ENCODE results near the gene AVEN. TPM values are rescaled to one million over a fixed set of nuclear protein-coding genes. Genes with fewer than 3 reads are reported as not detected.

Gene AVEN
- total and polyA plus RNA-seq, 2 of the 13 experiments (the other 11 are each of a cell fraction or from before 2014, with no cell fraction given) = 4.4 to 17.5 TPM

DNA sequence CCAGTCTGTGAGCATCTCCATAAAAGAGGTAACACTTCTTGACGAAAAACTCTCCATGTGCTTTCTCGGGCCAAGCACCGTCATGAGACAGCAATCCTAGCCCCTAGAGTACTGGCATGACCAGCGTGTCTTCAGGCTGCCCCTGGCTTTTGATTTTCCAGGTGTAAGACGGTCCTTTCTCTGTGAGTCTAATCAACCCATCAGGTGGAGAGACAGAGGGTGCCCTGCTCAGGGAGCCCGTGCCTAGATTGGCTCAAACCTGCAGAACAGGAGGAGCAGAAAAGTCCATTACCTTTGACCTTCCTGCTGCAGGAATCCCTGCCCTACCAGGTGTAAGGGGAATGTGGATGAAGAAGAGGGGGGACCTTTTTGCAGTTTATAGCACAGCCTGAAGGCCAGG, 180.2 kb downstream of the AVEN start:
- H3K4me1 ChIP-seq (ENCODE audit: insufficient read depth, low read length) = no peaks in the 10 kb centered on the region
- CTCF ChIA-PET (ENCODE audit: low intra/inter-chr PET ratio, low total read pairs) = no interaction called here
- no peaks in the 10 kb centered on the region for H3K27me3 ChIP-seq (ENCODE audit: control insufficient read depth in 1 of 2, insufficient read depth in 2 of 2, low read length in 2 of 2)
- no TSS peak for BruUV-seq (replicated peaks)
- POLR2A ChIA-PET = no interaction called here
- no peak overlapping the region for H3K27ac ChIP-seq (ENCODE audit: extremely low read length, insufficient read depth, low read length)
- intact Hi-C loops (cut with micrococcal nuclease; ENCODE audit: unreplicated experiment) = no loop called here
- no peak overlapping the region for H3K9ac ChIP-seq (ENCODE audit: insufficient read depth, low read depth, low read length)
- no peaks in the 10 kb centered on the region for H4K20me1 ChIP-seq (ENCODE audit: insufficient read depth, low read length)
- ATAC-seq = no peak
- H3K4me3 ChIP-seq (replicated peaks in 1 of 3; ENCODE audit: insufficient read depth in 1 of 3, low read depth in 2 of 3, low read length in 3 of 3) = no peak overlapping the region
- no peaks in the 10 kb centered on the region for H3K9me3 ChIP-seq (ENCODE audit: low read length)
- H3K4me2 ChIP-seq (ENCODE audit: low read depth, low read length) = no peak overlapping the region
- no peak for DNase-seq (ENCODE audit: low spot score)
- H3K79me2 ChIP-seq (ENCODE audit: insufficient read depth, low read length) = no peaks in the 10 kb centered on the region
- in situ Hi-C loops (cut with HindIII; ENCODE audit: extremely low pct_ligation_motif_present, low pct_unique_long_range_greater_than_20kb) = no loop called here
- H2AFZ ChIP-seq (ENCODE audit: low read length) = no peak overlapping the region
- 88% methylated on average over 6 of the region's 6 CpGs for WGBS (ENCODE audit: low lambda C conversion rate)
- no peaks in the 10 kb centered on the region for H3K36me3 ChIP-seq (replicated peaks in 1 of 2; ENCODE audit: control insufficient read depth in 1 of 2, insufficient read depth in 2 of 2, low read length in 2 of 2)
- FAIRE-seq = no peak
- TF ChIP-seq, protein P1, sequence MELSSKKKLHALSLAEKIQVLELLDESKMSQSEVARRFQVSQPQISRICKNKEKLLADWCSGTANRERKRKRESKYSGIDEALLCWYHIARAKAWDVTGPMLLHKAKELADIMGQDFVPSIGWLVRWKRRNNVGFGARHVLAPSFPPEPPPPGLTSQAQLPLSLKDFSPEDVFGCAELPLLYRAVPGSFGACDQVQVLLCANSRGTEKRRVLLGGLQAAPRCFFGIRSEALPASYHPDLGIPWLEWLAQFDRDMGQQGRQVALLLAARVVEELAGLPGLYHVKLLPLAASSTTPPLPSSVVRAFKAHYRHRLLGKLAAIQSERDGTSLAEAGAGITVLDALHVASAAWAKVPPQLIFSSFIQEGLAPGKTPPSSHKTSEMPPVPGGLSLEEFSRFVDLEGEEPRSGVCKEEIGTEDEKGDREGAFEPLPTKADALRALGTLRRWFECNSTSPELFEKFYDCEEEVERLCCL (CRISPR knock-in tag; IDR thresholded peaks at IDR 0.05; ENCODE audit: borderline replicate concordance) = no peak
- TF ChIP-seq, protein P2, sequence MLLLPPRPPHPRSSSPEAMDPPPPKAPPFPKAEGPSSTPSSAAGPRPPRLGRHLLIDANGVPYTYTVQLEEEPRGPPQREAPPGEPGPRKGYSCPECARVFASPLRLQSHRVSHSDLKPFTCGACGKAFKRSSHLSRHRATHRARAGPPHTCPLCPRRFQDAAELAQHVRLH (CRISPR knock-in tag; IDR thresholded peaks at IDR 0.05; ENCODE audit: borderline replicate concordance, low read depth) = no peak
- TF ChIP-seq, protein P3, sequence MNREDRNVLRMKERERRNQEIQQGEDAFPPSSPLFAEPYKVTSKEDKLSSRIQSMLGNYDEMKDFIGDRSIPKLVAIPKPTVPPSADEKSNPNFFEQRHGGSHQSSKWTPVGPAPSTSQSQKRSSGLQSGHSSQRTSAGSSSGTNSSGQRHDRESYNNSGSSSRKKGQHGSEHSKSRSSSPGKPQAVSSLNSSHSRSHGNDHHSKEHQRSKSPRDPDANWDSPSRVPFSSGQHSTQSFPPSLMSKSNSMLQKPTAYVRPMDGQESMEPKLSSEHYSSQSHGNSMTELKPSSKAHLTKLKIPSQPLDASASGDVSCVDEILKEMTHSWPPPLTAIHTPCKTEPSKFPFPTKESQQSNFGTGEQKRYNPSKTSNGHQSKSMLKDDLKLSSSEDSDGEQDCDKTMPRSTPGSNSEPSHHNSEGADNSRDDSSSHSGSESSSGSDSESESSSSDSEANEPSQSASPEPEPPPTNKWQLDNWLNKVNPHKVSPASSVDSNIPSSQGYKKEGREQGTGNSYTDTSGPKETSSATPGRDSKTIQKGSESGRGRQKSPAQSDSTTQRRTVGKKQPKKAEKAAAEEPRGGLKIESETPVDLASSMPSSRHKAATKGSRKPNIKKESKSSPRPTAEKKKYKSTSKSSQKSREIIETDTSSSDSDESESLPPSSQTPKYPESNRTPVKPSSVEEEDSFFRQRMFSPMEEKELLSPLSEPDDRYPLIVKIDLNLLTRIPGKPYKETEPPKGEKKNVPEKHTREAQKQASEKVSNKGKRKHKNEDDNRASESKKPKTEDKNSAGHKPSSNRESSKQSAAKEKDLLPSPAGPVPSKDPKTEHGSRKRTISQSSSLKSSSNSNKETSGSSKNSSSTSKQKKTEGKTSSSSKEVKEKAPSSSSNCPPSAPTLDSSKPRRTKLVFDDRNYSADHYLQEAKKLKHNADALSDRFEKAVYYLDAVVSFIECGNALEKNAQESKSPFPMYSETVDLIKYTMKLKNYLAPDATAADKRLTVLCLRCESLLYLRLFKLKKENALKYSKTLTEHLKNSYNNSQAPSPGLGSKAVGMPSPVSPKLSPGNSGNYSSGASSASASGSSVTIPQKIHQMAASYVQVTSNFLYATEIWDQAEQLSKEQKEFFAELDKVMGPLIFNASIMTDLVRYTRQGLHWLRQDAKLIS (CRISPR knock-in tag; IDR thresholded peaks at IDR 0.05) = no peak
- TF ChIP-seq, protein P4, sequence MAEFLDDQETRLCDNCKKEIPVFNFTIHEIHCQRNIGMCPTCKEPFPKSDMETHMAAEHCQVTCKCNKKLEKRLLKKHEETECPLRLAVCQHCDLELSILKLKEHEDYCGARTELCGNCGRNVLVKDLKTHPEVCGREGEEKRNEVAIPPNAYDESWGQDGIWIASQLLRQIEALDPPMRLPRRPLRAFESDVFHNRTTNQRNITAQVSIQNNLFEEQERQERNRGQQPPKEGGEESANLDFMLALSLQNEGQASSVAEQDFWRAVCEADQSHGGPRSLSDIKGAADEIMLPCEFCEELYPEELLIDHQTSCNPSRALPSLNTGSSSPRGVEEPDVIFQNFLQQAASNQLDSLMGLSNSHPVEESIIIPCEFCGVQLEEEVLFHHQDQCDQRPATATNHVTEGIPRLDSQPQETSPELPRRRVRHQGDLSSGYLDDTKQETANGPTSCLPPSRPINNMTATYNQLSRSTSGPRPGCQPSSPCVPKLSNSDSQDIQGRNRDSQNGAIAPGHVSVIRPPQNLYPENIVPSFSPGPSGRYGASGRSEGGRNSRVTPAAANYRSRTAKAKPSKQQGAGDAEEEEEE (CRISPR knock-in tag; IDR thresholded peaks at IDR 0.05; ENCODE audit: borderline replicate concordance) = no peak
- TF ChIP-seq ZMYM4 (CRISPR knock-in tag; IDR thresholded peaks at IDR 0.05) (no peak), SAFB2 (CRISPR knock-in tag; IDR thresholded peaks at IDR 0.05; ENCODE audit: borderline replicate concordance, low read depth) (no peak), GPN1 (CRISPR knock-in tag; IDR thresholded peaks at IDR 0.05; ENCODE audit: borderline replicate concordance) (no peak), ZNF292 (CRISPR knock-in tag; IDR thresholded peaks at IDR 0.05; ENCODE audit: borderline replicate concordance, low read depth) (no peak), ZNF629 (CRISPR knock-in tag; conservative IDR thresholded peaks at IDR 0.05) (no peak), SIX1 (CRISPR knock-in tag; IDR thresholded peaks at IDR 0.05; ENCODE audit: borderline replicate concordance) (no peak), ZNF850 (CRISPR knock-in tag; conservative IDR thresholded peaks at IDR 0.05) (no peak), ZNF572 (CRISPR knock-in tag; IDR thresholded peaks at IDR 0.05) (no peak), ASH2L (IDR thresholded peaks at IDR 0.05; ENCODE audit: insufficient read length, low read depth, low read length) (no peak), SP140L (CRISPR knock-in tag; IDR thresholded peaks at IDR 0.05; ENCODE audit: borderline replicate concordance) (no peak)
- TF ChIP-seq, protein P5, sequence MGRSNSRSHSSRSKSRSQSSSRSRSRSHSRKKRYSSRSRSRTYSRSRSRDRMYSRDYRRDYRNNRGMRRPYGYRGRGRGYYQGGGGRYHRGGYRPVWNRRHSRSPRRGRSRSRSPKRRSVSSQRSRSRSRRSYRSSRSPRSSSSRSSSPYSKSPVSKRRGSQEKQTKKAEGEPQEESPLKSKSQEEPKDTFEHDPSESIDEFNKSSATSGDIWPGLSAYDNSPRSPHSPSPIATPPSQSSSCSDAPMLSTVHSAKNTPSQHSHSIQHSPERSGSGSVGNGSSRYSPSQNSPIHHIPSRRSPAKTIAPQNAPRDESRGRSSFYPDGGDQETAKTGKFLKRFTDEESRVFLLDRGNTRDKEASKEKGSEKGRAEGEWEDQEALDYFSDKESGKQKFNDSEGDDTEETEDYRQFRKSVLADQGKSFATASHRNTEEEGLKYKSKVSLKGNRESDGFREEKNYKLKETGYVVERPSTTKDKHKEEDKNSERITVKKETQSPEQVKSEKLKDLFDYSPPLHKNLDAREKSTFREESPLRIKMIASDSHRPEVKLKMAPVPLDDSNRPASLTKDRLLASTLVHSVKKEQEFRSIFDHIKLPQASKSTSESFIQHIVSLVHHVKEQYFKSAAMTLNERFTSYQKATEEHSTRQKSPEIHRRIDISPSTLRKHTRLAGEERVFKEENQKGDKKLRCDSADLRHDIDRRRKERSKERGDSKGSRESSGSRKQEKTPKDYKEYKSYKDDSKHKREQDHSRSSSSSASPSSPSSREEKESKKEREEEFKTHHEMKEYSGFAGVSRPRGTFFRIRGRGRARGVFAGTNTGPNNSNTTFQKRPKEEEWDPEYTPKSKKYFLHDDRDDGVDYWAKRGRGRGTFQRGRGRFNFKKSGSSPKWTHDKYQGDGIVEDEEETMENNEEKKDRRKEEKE (IDR thresholded peaks at IDR 0.05) = no peak

All from HepG2 (cell line).